Endothelial cell of umbilical vein (primary cell): ENCODE data around the gene ANKIB1. TPM values are rescaled to one million over a fixed set of nuclear protein-coding genes. Genes with fewer than 3 reads are reported as not detected.

ENCODE experiments used
- BruUV-seq: library from RNA; stranded (reverse); fragments of 400-500 nt; replicated peaks from 2 replicates; lab custom pipeline; 2021; lab: Mats Ljungman, UMichigan
- CTCF ChIA-PET: fragments of 300-600, 350-600 bp; sonication (Branson Sonifier 250); formaldehyde crosslinking; loops from one replicate; lab custom pipeline; 2021; ENCODE audit warnings: antibody characterized with exemption, inconsistent platforms; lab: Charles Lee
- POLR2A ChIA-PET: fragments of 300-600, 350-600 bp; sonication (Branson Sonifier 250); formaldehyde crosslinking; loops from one replicate; lab custom pipeline; 2021; ENCODE audit warnings: antibody characterized with exemption, inconsistent platforms; lab: Charles Lee
- DNase-seq: peaks from one replicate; pipeline ENCODE4 v3.0.0-alpha.2; 2011; ENCODE audit warnings: low read depth, low spot score
- FAIRE-seq: peaks from 2 replicates; lab custom pipeline; 2011; peaks lifted over from hg19 to GRCh38; lab: Jason Lieb, UNC
- H2AFZ ChIP-seq: 2 replicates; pipeline ENCODE4 v1.6.0; 2012; ENCODE audit warnings: low read depth, low read length, control low read depth, inconsistent platforms
- H3K27ac ChIP-seq: 2 replicates; pipeline ENCODE4 v1.5.1; 2011; ENCODE audit warnings: low read depth, mild to moderate bottlenecking, control low read depth, low read length, moderate library complexity; ENCODE audit not compliant: insufficient read depth
- H3K27me3 ChIP-seq, 2 experiments: 2 replicates each; pipeline versions ENCODE4 v1.6.0 to v1.6.1; 2011; ENCODE audit warnings: low read length in 2 of 2, mixed read lengths in 1 of 2; ENCODE audit not compliant: control insufficient read depth in 2 of 2, insufficient read depth in 2 of 2
- H3K36me3 ChIP-seq, 2 experiments: 2 replicates in 1 of 2; 3 replicates in 1 of 2; pipeline ENCODE4 v1.5.1; 2011; ENCODE audit warnings: low read length in 2 of 2, mild to moderate bottlenecking in 1 of 2, moderate library complexity in 1 of 2; ENCODE audit not compliant: control insufficient read depth in 2 of 2, insufficient read depth in 2 of 2; ENCODE audit errors: extremely low read depth in 1 of 2
- H3K4me1 ChIP-seq: 3 replicates; pipeline ENCODE4 v1.5.1; 2011; ENCODE audit warnings: mild to moderate bottlenecking, low read length; ENCODE audit not compliant: control insufficient read depth, insufficient read depth; ENCODE audit errors: extremely low read depth
- H3K4me2 ChIP-seq: 2 replicates; pipeline ENCODE4 v1.6.1; 2011; ENCODE audit warnings: low read length, control low read depth, mixed read lengths; ENCODE audit not compliant: insufficient read depth
- H3K4me3 ChIP-seq, 3 experiments: fragments of 200-600 bp in 1 of 3; sonication (generic), shearing (Covaris generic) in 1 of 3; replicated peaks in 1 of 3; 2 replicates each; pipeline ENCODE4 v1.5.1; 2011 to 2016; ENCODE audit warnings: control low read depth in 3 of 3, low read length in 3 of 3, mild to moderate bottlenecking in 2 of 3, inconsistent platforms in 1 of 3, low read depth in 1 of 3, moderate library complexity in 1 of 3; ENCODE audit not compliant: insufficient read depth in 1 of 3
- H3K79me2 ChIP-seq: 2 replicates; pipeline ENCODE4 v1.6.0; 2012; ENCODE audit warnings: low read length, inconsistent platforms; ENCODE audit not compliant: control insufficient read depth, insufficient read depth
- H3K9ac ChIP-seq: replicated peaks from 2 replicates; pipeline ENCODE3; 2011; ENCODE audit warnings: low read length, control low read depth; ENCODE audit not compliant: insufficient read depth; ENCODE audit errors: extremely low read depth
- H3K9me1 ChIP-seq: replicated peaks from 3 replicates; pipeline ENCODE4 v1.6.0; 2011; ENCODE audit warnings: mild to moderate bottlenecking, low read length; ENCODE audit not compliant: control insufficient read depth, insufficient read depth; ENCODE audit errors: extremely low read depth
- H3K9me3 ChIP-seq: replicated peaks from 2 replicates; pipeline ENCODE4 v1.5.1; 2012; ENCODE audit warnings: low read length, inconsistent platforms; ENCODE audit not compliant: control insufficient read depth, insufficient read depth
- H4K20me1 ChIP-seq: replicated peaks from 2 replicates; pipeline ENCODE3; 2011; ENCODE audit warnings: mild to moderate bottlenecking, low read length; ENCODE audit not compliant: control insufficient read depth, insufficient read depth; ENCODE audit errors: extremely low read depth
- EZH2 ChIP-seq: IDR thresholded peaks from 2 replicates; pipeline ENCODE4 v1.6.1; 2012; ENCODE audit warnings: borderline replicate concordance, low read depth, mild to moderate bottlenecking, moderate library complexity, low read length, inconsistent platforms; ENCODE audit not compliant: severe bottlenecking
- GATA2 ChIP-seq: IDR thresholded peaks from 2 replicates; pipeline ENCODE4 v1.7.0; 2011; ENCODE audit warnings: low read depth, mild to moderate bottlenecking, moderate library complexity, mixed read lengths, low read length; ENCODE audit not compliant: insufficient read length, insufficient read depth
- JUN ChIP-seq: IDR thresholded peaks from 2 replicates; pipeline ENCODE4 v1.6.1; 2011; ENCODE audit warnings: borderline replicate concordance, low read depth; ENCODE audit not compliant: insufficient read length, insufficient read depth
- MYC ChIP-seq: IDR thresholded peaks from one replicate; pipeline ENCODE4 v1.6.1; 2011; ENCODE audit warnings: mild to moderate bottlenecking, low read depth, low read length
- POLR2A ChIP-seq: IDR thresholded peaks from 2 replicates; pipeline ENCODE4 v1.6.1; 2012; ENCODE audit warnings: low read depth, mild to moderate bottlenecking, control low read depth, low read length
- POLR2AphosphoS5 ChIP-seq: IDR thresholded peaks from 2 replicates; pipeline ENCODE4 v1.6.1; 2012; ENCODE audit warnings: low read depth, mild to moderate bottlenecking, control low read depth, low read length, moderate library complexity; ENCODE audit not compliant: insufficient read depth
- dilution Hi-C: fragments of 300-500 bp; cut with MboI; formaldehyde crosslinking; loops from one replicate; pipeline ENCODE4 v1.15.0; 2019; ENCODE audit warnings: low sequenced_read_pairs; ENCODE audit not compliant: extremely low pct_ligation_motif_present
- intact Hi-C: fragments of 100-400 bp; cut with micrococcal nuclease; formaldehyde crosslinking; loops from one replicate; pipeline ENCODE4 v1.10.0; 2022
- polyA plus RNA-seq, 4 experiments: library from polyadenylated mRNA; depleted of rRNA in 3 of 4; stranded (reverse) in 3 of 4; unstranded in 1 of 4; fragments of >200 nt; gene quantifications; 2 replicates each; pipeline versions ENCODE4 v1.2.1 to v1.2.3, GENCODE V29; 2011 to 2012; ENCODE audit warnings: missing spikeins in 1 of 4
- total RNA-seq: library from RNA; stranded (reverse); gene quantifications from 2 replicates; pipeline ENCODE4 v1.2.3, GENCODE V29; 2021
- TF ChIP-seq, protein P1 (sequence below), 2 donors: IDR thresholded peaks; 1 replicate in 1 of 2; 2 replicates in 1 of 2; pipeline ENCODE4 v1.5.1; 2011; ENCODE audit warnings: low read length in 2 of 2, mild to moderate bottlenecking in 2 of 2, moderate library complexity in 2 of 2, control low read depth in 1 of 2, inconsistent platforms in 1 of 2, low read depth in 1 of 2; ENCODE audit not compliant: insufficient read depth in 1 of 2; ENCODE audit errors: extremely low read depth in 1 of 2
- TF ChIP-seq, protein P2 (sequence below): IDR thresholded peaks from 2 replicates; pipeline ENCODE4 v1.6.1; 2011; ENCODE audit not compliant: insufficient read depth, insufficient read length

ANKIB1 gene
- total and polyA plus RNA-seq, 2 donors (not counting 3 experiments of a cell fraction or from before 2014, with no cell fraction given), result 16.9 to 56.5 TPM

DNA sequence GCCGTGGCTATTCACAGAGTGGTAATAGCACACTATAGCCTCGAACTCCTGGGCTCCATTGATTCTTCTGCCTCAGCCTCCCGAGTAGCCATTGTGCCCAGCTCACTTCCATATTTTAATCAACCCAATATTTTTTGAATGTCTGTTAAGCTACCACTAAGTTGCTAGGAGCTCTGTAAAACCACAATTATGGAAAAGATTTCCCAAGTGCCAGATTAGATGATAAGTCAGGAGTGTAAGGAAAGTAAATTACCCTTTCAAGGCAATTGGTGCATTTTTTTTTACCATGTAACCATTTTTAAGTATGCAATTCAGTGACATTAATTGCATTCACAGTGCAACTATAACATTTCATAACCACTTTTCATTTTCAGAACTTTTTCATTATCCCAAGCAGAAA lies 114.0 kb downstream of the ANKIB1 start:
- peaks cover 0 to 5% of the 10 kb centered on the region in 2 experiments for H3K36me3 ChIP-seq
- no peak overlapping the region for H3K4me3 ChIP-seq
- no peak for DNase-seq
- H3K79me2 ChIP-seq, result no peaks in the 10 kb centered on the region
- POLR2A ChIA-PET, result no interaction called here
- H3K4me2 ChIP-seq, result no peak overlapping the region
- no TSS peak for BruUV-seq
- H3K9me1 ChIP-seq, result no peaks in the 10 kb centered on the region
- intact Hi-C loops, result no loop called here
- CTCF ChIA-PET, result no interaction called here
- no peaks in the 10 kb centered on the region for H3K9me3 ChIP-seq
- no peak overlapping the region for H3K9ac ChIP-seq
- TF ChIP-seq GATA2, result no peak
- TF ChIP-seq, protein P1, sequence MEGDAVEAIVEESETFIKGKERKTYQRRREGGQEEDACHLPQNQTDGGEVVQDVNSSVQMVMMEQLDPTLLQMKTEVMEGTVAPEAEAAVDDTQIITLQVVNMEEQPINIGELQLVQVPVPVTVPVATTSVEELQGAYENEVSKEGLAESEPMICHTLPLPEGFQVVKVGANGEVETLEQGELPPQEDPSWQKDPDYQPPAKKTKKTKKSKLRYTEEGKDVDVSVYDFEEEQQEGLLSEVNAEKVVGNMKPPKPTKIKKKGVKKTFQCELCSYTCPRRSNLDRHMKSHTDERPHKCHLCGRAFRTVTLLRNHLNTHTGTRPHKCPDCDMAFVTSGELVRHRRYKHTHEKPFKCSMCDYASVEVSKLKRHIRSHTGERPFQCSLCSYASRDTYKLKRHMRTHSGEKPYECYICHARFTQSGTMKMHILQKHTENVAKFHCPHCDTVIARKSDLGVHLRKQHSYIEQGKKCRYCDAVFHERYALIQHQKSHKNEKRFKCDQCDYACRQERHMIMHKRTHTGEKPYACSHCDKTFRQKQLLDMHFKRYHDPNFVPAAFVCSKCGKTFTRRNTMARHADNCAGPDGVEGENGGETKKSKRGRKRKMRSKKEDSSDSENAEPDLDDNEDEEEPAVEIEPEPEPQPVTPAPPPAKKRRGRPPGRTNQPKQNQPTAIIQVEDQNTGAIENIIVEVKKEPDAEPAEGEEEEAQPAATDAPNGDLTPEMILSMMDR (IDR thresholded peaks at IDR 0.05; ENCODE audit: extremely low read depth in 1 of 2, insufficient read depth in 1 of 2, low read depth in 1 of 2, low read length in 2 of 2), result no peak
- no peak for TF ChIP-seq JUN
- TF ChIP-seq, protein P2, sequence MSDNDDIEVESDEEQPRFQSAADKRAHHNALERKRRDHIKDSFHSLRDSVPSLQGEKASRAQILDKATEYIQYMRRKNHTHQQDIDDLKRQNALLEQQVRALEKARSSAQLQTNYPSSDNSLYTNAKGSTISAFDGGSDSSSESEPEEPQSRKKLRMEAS, result no peak
- TF ChIP-seq EZH2, result no peak
- TF ChIP-seq MYC, result no peak
- TF ChIP-seq POLR2A, result no peak
- TF ChIP-seq POLR2AphosphoS5, result no peak
- no peaks in the 10 kb centered on the region for H4K20me1 ChIP-seq
- FAIRE-seq, result no peak
- H2AFZ ChIP-seq, result no peak overlapping the region
- dilution Hi-C loops, result no loop called here
- no peaks in the 10 kb centered on the region for H3K27me3 ChIP-seq
- H3K27ac ChIP-seq, result no peak overlapping the region
- no peaks in the 10 kb centered on the region for H3K4me1 ChIP-seq
